Endodermal cell (in vitro differentiated cells): Measurements from ENCODE around the gene KCNK10. TPM values are rescaled to one million over a fixed set of nuclear protein-coding genes. Genes with fewer than 3 reads are reported as not detected.

Source experiments
- DNase-seq: peaks from one replicate; pipeline ENCODE4 v3.0.0-alpha.2; 2017
- H3K27ac ChIP-seq: 2 replicates; pipeline ENCODE4 v1.5.1; 2013; ENCODE audit warnings: mild to moderate bottlenecking, low read depth, low read length, moderate library complexity
- H3K27me3 ChIP-seq: 2 replicates; pipeline ENCODE4 v1.6.1; 2013; ENCODE audit warnings: mild to moderate bottlenecking, low read length, moderate library complexity; ENCODE audit not compliant: insufficient read depth, control insufficient read depth, poor library complexity, severe bottlenecking
- H3K36me3 ChIP-seq: 2 replicates; pipeline ENCODE4 v1.7.0; 2013; ENCODE audit warnings: mild to moderate bottlenecking, low read length, moderate library complexity; ENCODE audit not compliant: control insufficient read depth, insufficient read depth
- H3K4me1 ChIP-seq: one replicate; pipeline ENCODE4 v1.7.0; 2013; ENCODE audit warnings: low read length; ENCODE audit not compliant: control insufficient read depth, insufficient read depth
- H3K4me3 ChIP-seq: 2 replicates; pipeline ENCODE4 v1.5.1; 2013; ENCODE audit warnings: mild to moderate bottlenecking, low read length, moderate library complexity
- H3K9ac ChIP-seq: 2 replicates; pipeline ENCODE4 v1.6.1; 2013; ENCODE audit warnings: mild to moderate bottlenecking, low read length, moderate library complexity; ENCODE audit not compliant: poor library complexity, severe bottlenecking; ENCODE audit errors: extremely low read depth
- H3K9me3 ChIP-seq: 2 replicates; pipeline ENCODE4 v1.6.1; 2013; ENCODE audit warnings: mild to moderate bottlenecking, low read length, moderate library complexity; ENCODE audit not compliant: control insufficient read depth
- H3K27ac Mint-ChIP-seq: 2 replicates; pipeline ENCODE4 v1.8.0; 2020; ENCODE audit warnings: mixed read lengths
- H3K27me3 Mint-ChIP-seq: 2 replicates; pipeline ENCODE4 v1.8.0; 2021; ENCODE audit warnings: mild to moderate bottlenecking, mixed read lengths; ENCODE audit not compliant: insufficient read depth
- H3K36me3 Mint-ChIP-seq: 2 replicates; pipeline ENCODE4 v1.8.0; 2020; ENCODE audit warnings: low read depth, mixed read lengths
- H3K4me1 Mint-ChIP-seq: 2 replicates; pipeline ENCODE4 v1.8.0; 2020; ENCODE audit warnings: mixed read lengths
- H3K4me3 Mint-ChIP-seq: 2 replicates; pipeline ENCODE4 v1.8.0; 2020; ENCODE audit warnings: mild to moderate bottlenecking, moderate library complexity, mixed read lengths
- H3K9me3 Mint-ChIP-seq: 2 replicates; pipeline ENCODE4 v1.8.0; 2020; ENCODE audit warnings: mild to moderate bottlenecking, mixed read lengths
- WGBS, 2 experiments: methylation state at CpG; one replicate each; pipeline versions ENCODE4 v1.1.5 to v1.1.7; 2013; ENCODE audit warnings: missing lambda C conversion rate in 2 of 2, mixed read lengths in 1 of 2; ENCODE audit not compliant: insufficient coverage in 1 of 2, insufficient read length in 1 of 2; 5-methylcytosine and 5-hydroxymethylcytosine counted together
- total RNA-seq, 2 donors: library from RNA; stranded (reverse); fragmentation: NEBNext Ultra II Directional in 1 of 2; extraction: Animal tissue kit (Norgen Biotek cat#: 25700) in 1 of 2; gene quantifications; 2 replicates in 1 of 2; 3 replicates in 1 of 2; pipeline ENCODE4 v1.2.1, GENCODE V29; 2021
- TF ChIP-seq, protein P1 (sequence below): fragments of 200-600 bp; sonication (generic); conservative IDR thresholded peaks from 2 replicates; pipeline ENCODE4 v1.5.0; 2021; ENCODE audit warnings: antibody characterized with exemption, mild to moderate bottlenecking

Gene KCNK10
- total RNA-seq, 2 donors from 2014 or later, result 0.24 to 1.8 TPM

DNA sequence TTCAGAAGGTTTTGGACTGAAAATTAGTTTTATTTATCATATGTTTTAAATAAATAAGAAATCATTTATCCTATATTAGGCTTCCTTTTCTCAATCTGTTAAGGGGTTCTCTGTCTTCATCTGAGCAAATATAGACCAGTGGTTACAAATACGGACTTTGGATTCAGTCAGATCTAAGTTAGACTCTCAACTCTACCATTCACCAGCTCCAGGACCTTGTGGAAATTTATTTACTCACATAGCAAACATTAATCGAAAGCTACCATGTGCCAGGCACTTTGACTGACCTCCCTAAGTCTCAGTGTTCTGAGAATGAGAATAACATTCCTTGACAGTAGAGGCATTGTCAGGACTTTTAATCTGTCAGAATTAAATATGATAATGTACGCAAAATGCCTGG lies 22.3 kb downstream of the KCNK10 start:
- no peaks in the 10 kb centered on the region for H3K36me3 Mint-ChIP-seq
- Histone ChIP-seq H3K4me3 (no peak overlapping the region), H3K27ac (no peak overlapping the region), H3K9me3 (no peaks in the 10 kb centered on the region), H3K9ac (no peak overlapping the region), H3K36me3 (no peaks in the 10 kb centered on the region), H3K27me3 (peaks cover 16% of the 10 kb centered on the region), H3K4me1 (no peaks in the 10 kb centered on the region)
- no peaks in the 10 kb centered on the region for H3K9me3 Mint-ChIP-seq
- no peak overlapping the region for H3K27ac Mint-ChIP-seq
- 92% methylated on average over 3 of the region's 3 CpGs; no CpG with 5 or more reads in 1 of the 2 experiments for WGBS, 2 experiments
- TF ChIP-seq, protein P1, sequence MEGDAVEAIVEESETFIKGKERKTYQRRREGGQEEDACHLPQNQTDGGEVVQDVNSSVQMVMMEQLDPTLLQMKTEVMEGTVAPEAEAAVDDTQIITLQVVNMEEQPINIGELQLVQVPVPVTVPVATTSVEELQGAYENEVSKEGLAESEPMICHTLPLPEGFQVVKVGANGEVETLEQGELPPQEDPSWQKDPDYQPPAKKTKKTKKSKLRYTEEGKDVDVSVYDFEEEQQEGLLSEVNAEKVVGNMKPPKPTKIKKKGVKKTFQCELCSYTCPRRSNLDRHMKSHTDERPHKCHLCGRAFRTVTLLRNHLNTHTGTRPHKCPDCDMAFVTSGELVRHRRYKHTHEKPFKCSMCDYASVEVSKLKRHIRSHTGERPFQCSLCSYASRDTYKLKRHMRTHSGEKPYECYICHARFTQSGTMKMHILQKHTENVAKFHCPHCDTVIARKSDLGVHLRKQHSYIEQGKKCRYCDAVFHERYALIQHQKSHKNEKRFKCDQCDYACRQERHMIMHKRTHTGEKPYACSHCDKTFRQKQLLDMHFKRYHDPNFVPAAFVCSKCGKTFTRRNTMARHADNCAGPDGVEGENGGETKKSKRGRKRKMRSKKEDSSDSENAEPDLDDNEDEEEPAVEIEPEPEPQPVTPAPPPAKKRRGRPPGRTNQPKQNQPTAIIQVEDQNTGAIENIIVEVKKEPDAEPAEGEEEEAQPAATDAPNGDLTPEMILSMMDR, result no peak
- no peak for DNase-seq
- no peak overlapping the region for H3K4me3 Mint-ChIP-seq
- no peaks in the 10 kb centered on the region for H3K4me1 Mint-ChIP-seq
- peaks cover 5% of the 10 kb centered on the region for H3K27me3 Mint-ChIP-seq

DNA sequence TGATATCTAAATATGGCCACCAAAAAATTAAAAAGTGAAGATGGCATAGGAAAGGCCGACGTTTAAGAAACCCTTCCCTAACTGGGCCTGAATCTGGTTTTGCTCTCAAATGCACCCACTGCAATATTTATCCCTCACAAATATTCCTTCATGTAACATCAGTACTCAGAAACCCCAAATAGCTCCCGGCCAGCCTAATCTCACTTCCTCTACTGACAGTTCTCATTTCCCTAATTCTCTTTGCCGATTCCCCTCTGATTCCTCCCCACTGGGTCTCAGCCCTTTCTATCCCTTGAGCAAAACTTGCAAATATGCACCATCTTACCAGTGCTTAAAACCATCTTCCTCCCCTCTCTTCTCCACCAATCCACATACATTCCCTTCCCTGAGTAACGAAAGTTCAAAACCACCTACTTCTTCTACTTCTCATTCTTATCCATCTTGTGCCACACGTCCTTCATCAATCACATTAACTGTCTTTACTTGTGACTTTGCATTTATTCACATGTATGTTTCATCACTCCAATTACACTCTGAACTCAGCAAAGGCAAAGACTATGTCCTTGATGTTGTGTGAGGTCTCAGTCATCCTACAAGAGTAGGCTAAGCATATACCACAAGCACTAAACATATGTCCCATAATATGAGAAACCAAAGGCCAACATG lies 23.1 kb downstream of the KCNK10 start:
- TF ChIP-seq, protein P1, result no peak
- Mint-ChIP-seq H3K4me1 (no peaks in the 10 kb centered on the region), H3K27ac (no peak overlapping the region), H3K27me3 (peaks cover 3% of the 10 kb centered on the region), H3K9me3 (no peaks in the 10 kb centered on the region), H3K4me3 (no peak overlapping the region), H3K36me3 (no peaks in the 10 kb centered on the region)
- Histone ChIP-seq H3K4me3 (no peak overlapping the region), H3K27ac (no peak overlapping the region), H3K9ac (no peak overlapping the region), H3K9me3 (no peaks in the 10 kb centered on the region), H3K4me1 (no peaks in the 10 kb centered on the region), H3K27me3 (peaks cover 9% of the 10 kb centered on the region), H3K36me3 (no peaks in the 10 kb centered on the region)
- no peak for DNase-seq
- WGBS, 2 experiments, result 91% methylated on average over 6 of the region's 6 CpGs

DNA sequence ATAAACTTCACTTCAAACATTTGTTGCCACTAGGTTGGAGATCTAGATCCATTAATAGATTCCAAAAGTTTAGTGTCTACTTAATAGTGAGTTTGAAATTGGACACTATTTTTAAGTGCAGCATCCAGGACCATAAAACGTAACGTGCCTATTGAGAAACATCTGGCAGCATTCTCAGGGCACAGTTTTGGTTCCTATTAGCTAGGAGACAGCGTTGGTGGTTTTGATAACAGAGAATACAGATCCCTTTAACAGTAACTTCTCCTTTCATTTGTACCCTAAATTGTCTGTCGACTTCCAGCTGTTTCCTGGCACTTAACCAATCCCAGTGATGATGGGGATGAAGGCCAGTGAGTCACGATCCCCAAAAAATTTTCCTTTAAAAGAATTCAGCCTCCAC lies 25.8 kb downstream of the KCNK10 start:
- Histone ChIP-seq H3K9ac (no peak overlapping the region), H3K27me3 (peaks cover 21% of the 10 kb centered on the region), H3K9me3 (no peaks in the 10 kb centered on the region), H3K27ac (no peak overlapping the region), H3K36me3 (no peaks in the 10 kb centered on the region), H3K4me1 (no peaks in the 10 kb centered on the region), H3K4me3 (no peak overlapping the region)
- no peak for DNase-seq
- 79 to 88% methylated on average over 4 to 5 of the region's 5 CpGs for WGBS, 2 experiments
- Mint-ChIP-seq H3K4me3 (no peak overlapping the region), H3K4me1 (no peaks in the 10 kb centered on the region), H3K9me3 (no peaks in the 10 kb centered on the region), H3K27me3 (peaks cover 3% of the 10 kb centered on the region), H3K36me3 (no peaks in the 10 kb centered on the region), H3K27ac (no peak overlapping the region)
- TF ChIP-seq, protein P1, result no peak
